HEK293T (cell line): ENCODE measurements around the gene OR3A1.

Experiments
- BHLHE40 ChIP-seq: fragments of 450-650 bp; IDR thresholded peaks from 2 replicates; pipeline ENCODE4 v1.6.1; 2016; ENCODE audit warnings: mild to moderate bottlenecking, moderate library complexity, borderline replicate concordance
- ELF4 ChIP-seq: fragments of 450-650 bp; IDR thresholded peaks from 2 replicates; pipeline ENCODE4 v1.6.1; 2017; ENCODE audit warnings: antibody characterized with exemption
- FOXK2 ChIP-seq: fragments of 450-650 bp; IDR thresholded peaks from 2 replicates; pipeline ENCODE4 v1.6.1; 2016; ENCODE audit warnings: mild to moderate bottlenecking
- SP1 ChIP-seq: fragments of 450-650 bp; IDR thresholded peaks from 2 replicates; pipeline ENCODE4 v1.6.1; 2017
- SUZ12 ChIP-seq: fragments of 450-650 bp; IDR thresholded peaks from 2 replicates; pipeline ENCODE4 v1.6.1; 2016; ENCODE audit warnings: mild to moderate bottlenecking
- ZNF384 ChIP-seq: fragments of 450-650 bp; IDR thresholded peaks from 2 replicates; pipeline ENCODE4 v1.6.1; 2016

DNA sequence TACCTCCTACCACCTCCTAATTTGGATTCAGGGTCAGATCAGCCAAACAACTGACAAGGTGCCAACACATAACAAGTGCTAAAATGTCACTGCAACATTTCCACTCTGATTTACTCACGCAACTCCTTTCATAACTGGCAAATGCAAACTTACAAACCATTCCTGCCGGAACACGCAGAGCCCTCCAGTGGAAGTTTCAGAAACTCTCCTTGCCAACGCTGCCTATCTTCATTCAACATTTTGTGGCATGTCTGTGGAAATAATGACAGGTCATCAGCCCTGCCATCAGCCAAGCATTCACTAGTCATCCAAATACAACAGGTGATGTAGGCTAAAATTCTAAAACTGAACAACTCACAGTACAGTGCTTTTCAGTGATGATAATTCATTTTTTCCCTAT is 37.7 kb upstream of the OR3A1 start:
- TF ChIP-seq FOXK2 (no peak), SUZ12 (no peak), ELF4 (no peak), ZNF384 (no peak), BHLHE40 (no peak), SP1 (no peak)
